ENCODE measurements around the gene TEK.

- no peak for TF ChIP-seq POLR2AphosphoS5 (IDR thresholded peaks at IDR 0.05)
- TF ChIP-seq CTCF (IDR thresholded peaks at IDR 0.05): no peak
- TF ChIP-seq EP300 (IDR thresholded peaks at IDR 0.05): no peak
Measured at GRCh38 chr9:27272103-27272502, 163.1 kb downstream of the TEK start.
